ENCODE results near the gene CASQ2. TPM values are rescaled to one million over a fixed set of nuclear protein-coding genes. Genes with fewer than 3 reads are reported as not detected.

The CASQ2 gene
- total and polyA plus RNA-seq, 3 donors from 2014 or later = 0.74 to 8.6 (median 1.9) TPM

- Histone ChIP-seq H3K4me3 (no peak overlapping the region), H3K4me1 (no peaks in the 10 kb centered on the region), H3K27me3 (no peaks in the 10 kb centered on the region), H3K36me3 (ENCODE audit: low read depth, missing control alignments) (no peaks in the 10 kb centered on the region), H3K9me3 (no peaks in the 10 kb centered on the region), H3K27ac (no peak overlapping the region)
- 100% methylated on average over 1 of the region's 1 CpG for WGBS, 2 donors
- intact Hi-C loops (cut with DNase I; ENCODE audit: low total_unique reads) = no loop called here
- TF ChIP-seq POLR2A (IDR thresholded peaks at IDR 0.05) = no peak
- TF ChIP-seq, protein P1, sequence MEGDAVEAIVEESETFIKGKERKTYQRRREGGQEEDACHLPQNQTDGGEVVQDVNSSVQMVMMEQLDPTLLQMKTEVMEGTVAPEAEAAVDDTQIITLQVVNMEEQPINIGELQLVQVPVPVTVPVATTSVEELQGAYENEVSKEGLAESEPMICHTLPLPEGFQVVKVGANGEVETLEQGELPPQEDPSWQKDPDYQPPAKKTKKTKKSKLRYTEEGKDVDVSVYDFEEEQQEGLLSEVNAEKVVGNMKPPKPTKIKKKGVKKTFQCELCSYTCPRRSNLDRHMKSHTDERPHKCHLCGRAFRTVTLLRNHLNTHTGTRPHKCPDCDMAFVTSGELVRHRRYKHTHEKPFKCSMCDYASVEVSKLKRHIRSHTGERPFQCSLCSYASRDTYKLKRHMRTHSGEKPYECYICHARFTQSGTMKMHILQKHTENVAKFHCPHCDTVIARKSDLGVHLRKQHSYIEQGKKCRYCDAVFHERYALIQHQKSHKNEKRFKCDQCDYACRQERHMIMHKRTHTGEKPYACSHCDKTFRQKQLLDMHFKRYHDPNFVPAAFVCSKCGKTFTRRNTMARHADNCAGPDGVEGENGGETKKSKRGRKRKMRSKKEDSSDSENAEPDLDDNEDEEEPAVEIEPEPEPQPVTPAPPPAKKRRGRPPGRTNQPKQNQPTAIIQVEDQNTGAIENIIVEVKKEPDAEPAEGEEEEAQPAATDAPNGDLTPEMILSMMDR (IDR thresholded peaks at IDR 0.05) = no peak
- no peak for DNase-seq
Observed at GRCh38 chr1:115661157-115661556, 107.4 kb downstream of the CASQ2 start.

GRCh38 chr1:115660151-115660550 lies 108.4 kb downstream of the CASQ2 start:
- no peaks in the 10 kb centered on the region for H3K9me3 ChIP-seq
- TF ChIP-seq POLR2A (IDR thresholded peaks at IDR 0.05) = no peak
- TF ChIP-seq, protein P1 (IDR thresholded peaks at IDR 0.05) = no peak
- intact Hi-C loops (cut with DNase I; ENCODE audit: low total_unique reads) = no loop called here
- DNase-seq = no peak
- H3K4me3 ChIP-seq = no peak overlapping the region
- no peaks in the 10 kb centered on the region for H3K4me1 ChIP-seq
- WGBS, 2 donors = 89 to 93% methylated on average over 5 of the region's 5 CpGs
- H3K27me3 ChIP-seq = no peaks in the 10 kb centered on the region
- no peaks in the 10 kb centered on the region for H3K36me3 ChIP-seq (ENCODE audit: low read depth, missing control alignments)
- H3K27ac ChIP-seq = no peak overlapping the region

DNA sequence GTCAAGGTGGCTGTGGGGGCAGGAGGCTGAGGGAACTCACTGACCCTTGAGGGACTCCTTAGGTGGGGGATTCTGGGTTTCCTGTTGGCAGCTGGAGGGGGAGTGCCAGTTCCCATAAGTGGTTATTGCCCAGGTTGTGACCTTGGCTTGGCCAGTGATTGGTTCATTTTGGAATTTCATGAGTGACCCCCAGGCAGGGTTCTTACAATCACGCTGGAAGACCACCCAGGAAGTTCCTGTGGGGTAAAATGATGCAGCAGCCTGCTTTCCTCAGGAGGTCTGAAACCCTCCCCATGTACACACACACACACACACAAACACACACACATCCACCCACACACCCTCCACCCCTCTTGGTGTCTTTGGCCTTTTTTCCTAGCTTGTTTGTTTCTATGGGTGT lies 109.9 kb downstream of the CASQ2 start:
- intact Hi-C loops (cut with DNase I; ENCODE audit: low total_unique reads) = no loop called here
- Histone ChIP-seq H3K4me3 (no peak overlapping the region), H3K4me1 (no peaks in the 10 kb centered on the region), H3K9me3 (no peaks in the 10 kb centered on the region), H3K27me3 (no peaks in the 10 kb centered on the region), H3K36me3 (ENCODE audit: low read depth, missing control alignments) (no peaks in the 10 kb centered on the region), H3K27ac (no peak overlapping the region)
- WGBS, 2 donors = 42 to 90% methylated on average over 1 of the region's 1 CpG
- no peak for TF ChIP-seq POLR2A (IDR thresholded peaks at IDR 0.05)
- TF ChIP-seq, protein P1 (IDR thresholded peaks at IDR 0.05) = no peak
- no peak for DNase-seq

GRCh38 chr1:115656461-115657077 lies 111.9 kb downstream of the CASQ2 start:
- intact Hi-C loops (cut with DNase I; ENCODE audit: low total_unique reads) = no loop called here
- TF ChIP-seq, protein P1 (IDR thresholded peaks at IDR 0.05) = no peak
- TF ChIP-seq POLR2A (IDR thresholded peaks at IDR 0.05) = no peak
- DNase-seq = no peak
- Histone ChIP-seq H3K9me3 (no peaks in the 10 kb centered on the region), H3K27me3 (no peaks in the 10 kb centered on the region), H3K27ac (no peak overlapping the region), H3K4me1 (no peaks in the 10 kb centered on the region), H3K4me3 (no peak overlapping the region), H3K36me3 (ENCODE audit: low read depth, missing control alignments) (no peaks in the 10 kb centered on the region)
- WGBS, 2 donors = 81 to 87% methylated on average over 5 of the region's 5 CpGs

DNA sequence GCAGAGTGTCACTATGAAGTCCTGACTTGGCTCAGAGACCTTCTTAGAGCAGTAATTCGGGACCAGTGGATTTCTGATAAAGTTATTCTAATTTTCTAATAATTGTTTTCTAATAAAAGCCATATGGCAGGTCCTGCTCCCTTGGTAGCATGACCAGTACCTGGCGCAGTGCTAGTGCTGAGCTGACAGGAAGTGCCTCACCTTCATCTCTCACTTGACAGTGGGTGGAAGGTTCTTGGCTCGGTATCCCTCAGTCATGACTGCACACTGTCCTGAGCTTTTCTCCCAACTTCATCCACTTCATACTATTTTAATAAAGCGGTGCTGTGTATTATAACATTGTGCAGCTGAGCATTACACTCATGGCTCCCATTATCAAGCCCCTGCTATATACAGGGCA lies 112.6 kb downstream of the CASQ2 start:
- Histone ChIP-seq H3K4me1 (no peaks in the 10 kb centered on the region), H3K4me3 (no peak overlapping the region), H3K27ac (no peak overlapping the region), H3K36me3 (ENCODE audit: low read depth, missing control alignments) (no peaks in the 10 kb centered on the region), H3K27me3 (no peaks in the 10 kb centered on the region), H3K9me3 (no peaks in the 10 kb centered on the region)
- DNase-seq = no peak
- WGBS, 2 donors = 86 to 87% methylated on average over 4 of the region's 4 CpGs
- intact Hi-C loops (cut with DNase I; ENCODE audit: low total_unique reads) = no loop called here
- TF ChIP-seq, protein P1 (IDR thresholded peaks at IDR 0.05) = no peak
- no peak for TF ChIP-seq POLR2A (IDR thresholded peaks at IDR 0.05)

Measured in testis (tissue), 3 donors.